PC-9 (cell line): Measurements from ENCODE around the gene MERTK. TPM values are rescaled to one million over a fixed set of nuclear protein-coding genes. Genes with fewer than 3 reads are reported as not detected.
A peak's percentile ranks its signal among the peaks of the same experiment; 100 is the strongest.

ENCODE experiments used
- BruUV-seq: library from RNA; stranded (reverse); fragments of 400-500 nt; replicated peaks from 2 replicates; lab custom pipeline; 2021; lab: Mats Ljungman, UMichigan
- CTCF ChIA-PET: fragments of 300-600 bp; sonication (Branson Sonifier 250); formaldehyde crosslinking; loops from one replicate; lab custom pipeline; 2022; ENCODE audit warnings: antibody characterized with exemption; lab: Charles Lee
- POLR2A ChIA-PET: fragments of 300-600 bp; sonication (Branson Sonifier 250); formaldehyde crosslinking; loops from one replicate; lab custom pipeline; 2022; ENCODE audit warnings: antibody characterized with exemption; ENCODE audit not compliant: unreplicated experiment; lab: Charles Lee
- DNase-seq, 2 experiments: peaks; one replicate each; pipeline versions ENCODE4 v3.0.0 to v3.0.0-alpha.2; 2015 to 2022; ENCODE audit warnings: mixed read lengths in 1 of 2
- H2AFZ ChIP-seq: fragments of 200-600 bp; sonication (generic); 2 replicates; pipeline ENCODE4 v1.8.1; 2017; ENCODE audit warnings: antibody characterized with exemption
- H3F3A ChIP-seq: fragments of 200-600 bp; sonication (generic); 2 replicates; pipeline ENCODE4 v1.8.1; 2017; ENCODE audit warnings: antibody characterized with exemption, mild to moderate bottlenecking, low read depth; ENCODE audit not compliant: insufficient read depth
- H3K27ac ChIP-seq: fragments of 200-600 bp; sonication (generic); 2 replicates; pipeline ENCODE4 v1.6.1; 2016; ENCODE audit warnings: mixed run types
- H3K27me3 ChIP-seq: fragments of 200-600 bp; sonication (generic); 2 replicates; pipeline ENCODE4 v1.6.1; 2016; ENCODE audit warnings: low read depth, mixed run types; ENCODE audit not compliant: insufficient read depth
- H3K36me3 ChIP-seq: fragments of 200-600 bp; sonication (generic); 2 replicates; pipeline ENCODE4 v1.6.1; 2016; ENCODE audit warnings: low read depth, mixed run types
- H3K4me1 ChIP-seq: fragments of 200-600 bp; sonication (generic); replicated peaks from 2 replicates; pipeline ENCODE4 v1.6.1; 2016; ENCODE audit warnings: mixed run types; ENCODE audit not compliant: insufficient read depth
- H3K4me2 ChIP-seq: fragments of 200-600 bp; sonication (generic); 2 replicates; pipeline ENCODE4 v1.6.1; 2017; ENCODE audit warnings: mixed run types
- H3K4me3 ChIP-seq: fragments of 200-600 bp; sonication (generic); 2 replicates; pipeline ENCODE4 v1.6.1; 2016; ENCODE audit warnings: mixed run types
- H3K79me2 ChIP-seq: fragments of 200-600 bp; sonication (generic); 2 replicates; pipeline ENCODE4 v1.6.1; 2017; ENCODE audit warnings: low read depth, mixed run types
- H3K9me2 ChIP-seq: fragments of 200-600 bp; sonication (generic); 2 replicates; pipeline ENCODE4 v1.8.1; 2017; ENCODE audit warnings: mild to moderate bottlenecking; ENCODE audit not compliant: insufficient read depth
- H3K9me3 ChIP-seq: fragments of 200-600 bp; sonication (generic); 2 replicates; pipeline ENCODE4 v1.8.1; 2016; ENCODE audit warnings: low read depth; ENCODE audit not compliant: insufficient read depth
- H4K20me1 ChIP-seq: fragments of 200-600 bp; sonication (generic); 2 replicates; pipeline ENCODE4 v1.8.1; 2017; ENCODE audit not compliant: insufficient read depth
- CTCF ChIP-seq: fragments of 200-600 bp; sonication (generic); conservative IDR thresholded peaks from 2 replicates; pipeline ENCODE4 v1.6.1; 2017; ENCODE audit warnings: mixed run types, antibody characterized with exemption, mild to moderate bottlenecking, moderate library complexity
- EZH2 ChIP-seq: fragments of 200-600 bp; sonication (generic); IDR thresholded peaks from 2 replicates; pipeline ENCODE4 v1.8.0; 2017; ENCODE audit warnings: antibody characterized with exemption, low read depth
- intact Hi-C: fragments of 100-400 bp; cut with micrococcal nuclease; formaldehyde crosslinking; loops from one replicate; pipeline ENCODE4 v1.10.0; 2022; ENCODE audit not compliant: unreplicated experiment
- total RNA-seq: library from RNA; stranded (reverse); gene quantifications from 2 replicates; pipeline ENCODE4 v1.2.3, GENCODE V29; 2021

Gene MERTK
- total RNA-seq, 1 experiment from 2014 or later = 1.6 TPM

- H3K4me2 ChIP-seq = peak overlapping the region; percentile 98
- no peak overlapping the region for H3K27ac ChIP-seq
- peaks cover 25% of the 10 kb centered on the region; the same call in 1 of the 2 replicates for H3F3A ChIP-seq
- peak overlapping the region; percentile 67 for H3K4me3 ChIP-seq
- DNase-seq = no peak
- H2AFZ ChIP-seq = peak overlapping the region; percentile 98
- ChIA-PET POLR2A (interaction anchor here (0.6 to 0.8 kb wide), 2 partner anchors 47 to 185 kb away, joined by 7 to 10 read pairs; no protein-coding TSS in a partner anchor), CTCF (interaction anchor here (0.6 to 0.8 kb wide), 7 partner anchors 8 to 721 kb away, joined by 3 to 12 read pairs (median 9); no protein-coding TSS in a partner anchor)
- no peaks in the 10 kb centered on the region for H3K79me2 ChIP-seq
- no TSS peak for BruUV-seq
- no peaks in the 10 kb centered on the region for H3K9me3 ChIP-seq
- no peak for TF ChIP-seq CTCF
- no peak for TF ChIP-seq EZH2
- H3K36me3 ChIP-seq = no peaks in the 10 kb centered on the region
- H3K9me2 ChIP-seq = no peaks in the 10 kb centered on the region
- intact Hi-C loops = loop anchor here (1.0 to 2.0 kb wide), 3 partner anchors 76 to 150 kb away; no protein-coding TSS in a partner anchor
- no peaks in the 10 kb centered on the region for H4K20me1 ChIP-seq
- peaks cover 6% of the 10 kb centered on the region for H3K4me1 ChIP-seq
- H3K27me3 ChIP-seq = no peaks in the 10 kb centered on the region
Measured at GRCh38 chr2:111898703-111899514, 502 bp downstream of the MERTK start.

GRCh38 chr2:111900859-111901258, 2.5 kb downstream of the MERTK start:
- CTCF ChIA-PET = no interaction called here
- no peaks in the 10 kb centered on the region for H3K79me2 ChIP-seq
- intact Hi-C loops = loop anchor here (5.0 kb wide), 1 partner anchor 41 kb away; no protein-coding TSS in a partner anchor

DNA sequence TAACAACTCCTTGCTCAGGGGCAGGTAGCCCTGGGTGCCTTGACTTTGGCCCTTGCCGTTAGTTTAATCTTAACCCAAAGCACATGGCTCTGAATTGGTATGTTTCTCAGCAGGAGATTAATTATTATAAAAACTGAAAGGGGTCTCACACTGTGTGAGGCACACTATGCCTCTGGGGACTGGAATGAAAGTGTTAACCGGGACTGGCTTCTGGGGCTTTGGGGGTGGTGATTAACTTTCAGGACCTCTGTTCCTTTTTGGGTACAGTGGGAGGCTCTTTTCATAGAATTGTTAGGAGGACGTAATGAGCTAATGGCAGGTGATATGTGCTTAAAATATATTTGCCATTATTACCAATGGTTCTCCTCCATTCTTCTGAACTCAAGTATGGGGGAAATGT, 5.1 kb downstream of the MERTK start:
- Histone ChIP-seq H3K9me2 (no peaks in the 10 kb centered on the region), H3K27ac (no peak overlapping the region), H3K79me2 (no peaks in the 10 kb centered on the region), H3K4me3 (no peak overlapping the region), H3K4me1 (peaks cover 12% of the 10 kb centered on the region), H3F3A (peaks cover 33% of the 10 kb centered on the region), H3K36me3 (no peaks in the 10 kb centered on the region), H2AFZ (no peak overlapping the region), H3K9me3 (no peaks in the 10 kb centered on the region), H4K20me1 (no peaks in the 10 kb centered on the region), H3K27me3 (no peaks in the 10 kb centered on the region), H3K4me2 (no peak overlapping the region)
- CTCF ChIA-PET = no interaction called here
- TF ChIP-seq EZH2 (no peak), CTCF (no peak)
- intact Hi-C loops = loop anchor here (5.0 kb wide), 1 partner anchor 39 kb away; no protein-coding TSS in a partner anchor
- no TSS peak for BruUV-seq
- no peak for DNase-seq
- POLR2A ChIA-PET = no interaction called here

More at GRCh38 chr2:111900859-111901258, 2.5 kb downstream of the MERTK start:
- DNase-seq = peak in 1 of 2 experiments; percentile 21
- Histone ChIP-seq H3K27me3 (no peaks in the 10 kb centered on the region), H3K4me1 (peaks cover 11% of the 10 kb centered on the region), H4K20me1 (no peaks in the 10 kb centered on the region), H3K4me3 (no peak overlapping the region), H2AFZ (no peak overlapping the region), H3K9me2 (no peaks in the 10 kb centered on the region), H3F3A (peaks cover 26% of the 10 kb centered on the region; the same call in 1 of the 2 replicates), H3K4me2 (no peak overlapping the region), H3K36me3 (no peaks in the 10 kb centered on the region), H3K27ac (no peak overlapping the region), H3K9me3 (no peaks in the 10 kb centered on the region)
- BruUV-seq = no TSS peak
- TF ChIP-seq CTCF (peak; percentile 52; the same call in 1 of the 2 replicates), EZH2 (no peak)
- POLR2A ChIA-PET = no interaction called here
